Activated CD4-positive, CD25-positive, alpha-beta regulatory T cell treated with anti-CD3 and anti-CD28 coated beads, Interleukin-2, amount 50 U/mL, for 16 hours (primary cell): Measurements from ENCODE around the gene MTCL3.
"Not testable (repeated sequence)": the region's sequence is repeated elsewhere in the genome, so short reads cannot be mapped to it uniquely, and the experiment has no call there.

Experiments
- DNase-seq: peaks from one replicate; pipeline ENCODE4 v3.0.0-alpha.2; 2020; ENCODE audit warnings: low read depth, low spot score

The MTCL3 gene

GRCh38 chr6:127434651-127435050 lies 84.5 kb downstream of the MTCL3 start:
- DNase-seq: no peak

GRCh38 chr6:127428562-127428961 lies 90.6 kb downstream of the MTCL3 start:
- not testable (repeated sequence) for DNase-seq

- no peak for DNase-seq
Measured at GRCh38 chr6:127423921-127424320, 95.2 kb downstream of the MTCL3 start.
